GM18907 (cell line): Measurements from ENCODE around the gene MTX1.
A peak's percentile ranks its signal among the peaks of the same experiment; 100 is the strongest.

Source experiments
- ATAC-seq: cut with Tn5 transposase; IDR thresholded peaks from one replicate; pipeline ENCODE4 v1.9.1; 2021; ENCODE audit warnings: mild to moderate bottlenecking, moderate library complexity; ENCODE audit not compliant: unreplicated experiment

Gene MTX1

GRCh38 chr1:155173478-155174323, 34.8 kb upstream of the MTX1 start, which contains the start of gene TRIM46:
Gene TRIM46, plus strand, starts transcription at chr1:155173849. Its CDS starts 118 bp downstream, at chr1:155173967.
- no peak for ATAC-seq

DNA sequence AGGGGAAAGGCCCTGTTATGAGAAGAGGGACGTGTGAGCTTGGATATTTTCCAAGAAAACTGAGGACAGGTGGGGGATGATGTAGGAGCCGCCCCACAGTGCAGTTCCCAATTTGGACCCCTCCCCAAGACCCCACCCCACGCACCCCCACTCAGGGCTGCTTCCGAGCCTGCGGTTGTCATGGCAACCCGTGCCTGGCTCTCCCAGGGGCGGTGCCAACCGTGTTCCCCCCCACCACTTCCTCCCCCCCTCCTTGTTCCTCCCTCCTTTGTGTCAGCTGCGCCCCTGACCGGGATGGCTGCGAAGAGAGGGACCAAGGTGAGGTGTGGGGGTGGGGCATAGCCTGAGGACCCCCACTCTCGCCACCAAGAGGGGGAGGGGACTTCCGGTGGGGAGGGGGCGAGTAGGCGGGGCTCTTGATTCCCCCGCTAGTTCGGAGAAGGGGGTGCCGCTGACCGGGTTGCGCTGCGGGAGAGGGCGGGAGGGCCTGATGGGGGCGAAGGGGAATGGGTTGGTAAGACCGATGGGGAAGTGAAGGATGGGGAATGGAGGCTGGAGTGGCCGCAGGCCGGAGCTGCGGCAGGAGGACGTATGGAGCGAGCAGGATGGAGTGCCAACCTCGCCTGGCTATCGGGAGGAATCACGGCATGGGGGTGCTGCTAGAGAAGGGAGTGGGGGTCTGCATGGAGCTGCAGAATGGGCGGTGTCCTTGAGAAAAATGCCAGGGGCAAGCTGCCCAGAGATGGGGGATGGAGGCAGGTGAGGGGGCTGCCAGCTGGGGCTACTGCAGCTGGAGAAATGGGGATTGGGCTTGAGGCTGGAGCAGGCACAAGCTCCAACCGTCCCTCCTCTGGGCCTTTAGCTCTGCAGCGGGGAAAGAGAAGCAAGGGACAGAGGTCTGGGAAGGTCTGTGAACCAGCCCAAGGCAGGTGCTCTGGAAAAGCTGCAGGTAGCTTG, 33.9 kb upstream of the MTX1 start:
- ATAC-seq, result no peak

DNA sequence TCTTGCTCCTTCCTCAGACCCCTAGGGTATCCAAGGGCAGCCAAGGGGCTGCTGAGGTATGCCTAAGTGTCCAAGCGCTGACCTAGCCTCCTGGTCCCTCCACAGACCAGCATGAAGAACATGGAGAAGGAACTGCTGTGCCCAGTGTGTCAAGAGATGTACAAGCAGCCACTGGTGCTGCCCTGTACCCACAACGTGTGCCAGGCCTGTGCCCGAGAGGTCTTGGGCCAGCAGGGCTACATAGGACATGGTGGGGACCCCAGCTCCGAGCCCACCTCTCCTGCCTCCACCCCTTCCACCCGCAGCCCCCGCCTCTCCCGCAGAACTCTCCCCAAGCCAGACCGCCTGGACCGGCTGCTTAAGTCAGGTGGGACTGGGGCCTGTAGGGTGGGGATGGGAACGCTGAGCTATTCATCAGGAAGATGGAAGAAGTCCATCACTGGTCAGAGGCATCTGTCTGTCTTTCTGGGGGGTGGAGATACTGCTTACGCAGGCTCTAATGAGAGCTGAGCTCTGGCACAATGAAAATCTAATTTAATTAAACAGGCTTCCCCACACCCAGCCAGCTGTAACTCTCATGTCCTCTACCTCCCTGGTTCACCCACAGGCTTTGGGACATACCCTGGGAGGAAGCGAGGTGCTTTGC, 33.1 kb upstream of the MTX1 start:
- ATAC-seq, result no peak

GRCh38 chr1:155175927-155176371, 32.5 kb upstream of the MTX1 start:
- ATAC-seq, result no peak

DNA sequence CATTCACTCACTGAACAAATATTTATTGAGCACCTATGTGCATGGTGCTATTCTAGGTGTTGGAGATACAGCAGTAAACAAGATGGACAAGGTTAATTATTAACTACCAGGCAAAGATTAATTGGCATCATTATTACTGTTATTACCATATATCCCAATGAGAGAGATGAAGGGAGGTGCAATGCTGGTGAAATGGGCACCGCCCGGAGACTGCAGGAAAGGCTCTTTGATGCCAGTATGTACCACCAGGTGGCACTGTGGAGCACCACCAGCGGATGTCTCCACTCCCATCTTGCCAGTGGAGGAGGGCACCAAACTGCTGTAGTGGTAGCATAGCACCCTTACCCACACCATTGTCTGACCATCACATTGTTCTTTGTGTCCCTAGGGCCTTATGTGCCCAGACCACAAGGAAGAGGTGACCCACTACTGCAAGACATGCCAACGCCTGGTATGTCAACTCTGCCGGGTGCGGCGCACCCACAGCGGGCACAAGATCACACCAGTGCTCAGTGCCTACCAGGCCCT, 31.9 kb upstream of the MTX1 start:
- ATAC-seq, result peak; percentile 35

- ATAC-seq, result no peak
Measured at GRCh38 chr1:155177192-155177917, 31.1 kb upstream of the MTX1 start.

GRCh38 chr1:155177918-155178281, 30.6 kb upstream of the MTX1 start:
- no peak for ATAC-seq

DNA sequence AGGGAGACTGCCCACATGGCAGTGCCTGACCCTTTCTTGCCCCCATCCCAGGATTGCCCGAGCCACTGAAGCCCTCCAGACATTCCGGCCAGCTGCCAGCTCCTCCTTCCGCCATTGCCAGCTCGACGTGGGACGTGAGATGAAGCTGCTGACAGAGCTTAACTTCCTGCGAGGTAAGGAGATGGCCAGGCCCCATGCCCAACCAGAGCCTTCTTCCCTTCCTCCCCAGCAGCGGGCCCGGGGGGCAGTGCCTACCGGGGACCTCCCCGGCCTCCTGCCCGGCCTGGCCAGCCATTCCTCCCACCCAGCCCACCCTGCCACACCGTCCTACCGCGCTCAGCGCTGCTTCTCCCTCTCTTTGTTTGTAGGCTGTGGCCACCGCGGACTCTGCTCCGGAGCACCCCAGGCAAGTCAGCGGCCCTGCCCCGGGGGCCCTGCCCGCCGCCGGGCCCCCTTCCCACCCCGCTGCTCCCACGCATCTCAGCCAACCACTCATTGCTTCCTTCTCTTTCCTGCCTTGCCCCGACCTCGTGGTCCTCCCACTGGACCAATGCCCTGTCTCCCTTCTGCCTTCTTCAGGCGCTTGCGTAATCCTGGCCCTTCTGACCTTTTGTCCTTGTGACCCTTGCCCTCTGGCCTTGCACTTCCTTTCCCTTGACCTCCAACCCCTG, 29.9 kb upstream of the MTX1 start:
- no peak for ATAC-seq

DNA sequence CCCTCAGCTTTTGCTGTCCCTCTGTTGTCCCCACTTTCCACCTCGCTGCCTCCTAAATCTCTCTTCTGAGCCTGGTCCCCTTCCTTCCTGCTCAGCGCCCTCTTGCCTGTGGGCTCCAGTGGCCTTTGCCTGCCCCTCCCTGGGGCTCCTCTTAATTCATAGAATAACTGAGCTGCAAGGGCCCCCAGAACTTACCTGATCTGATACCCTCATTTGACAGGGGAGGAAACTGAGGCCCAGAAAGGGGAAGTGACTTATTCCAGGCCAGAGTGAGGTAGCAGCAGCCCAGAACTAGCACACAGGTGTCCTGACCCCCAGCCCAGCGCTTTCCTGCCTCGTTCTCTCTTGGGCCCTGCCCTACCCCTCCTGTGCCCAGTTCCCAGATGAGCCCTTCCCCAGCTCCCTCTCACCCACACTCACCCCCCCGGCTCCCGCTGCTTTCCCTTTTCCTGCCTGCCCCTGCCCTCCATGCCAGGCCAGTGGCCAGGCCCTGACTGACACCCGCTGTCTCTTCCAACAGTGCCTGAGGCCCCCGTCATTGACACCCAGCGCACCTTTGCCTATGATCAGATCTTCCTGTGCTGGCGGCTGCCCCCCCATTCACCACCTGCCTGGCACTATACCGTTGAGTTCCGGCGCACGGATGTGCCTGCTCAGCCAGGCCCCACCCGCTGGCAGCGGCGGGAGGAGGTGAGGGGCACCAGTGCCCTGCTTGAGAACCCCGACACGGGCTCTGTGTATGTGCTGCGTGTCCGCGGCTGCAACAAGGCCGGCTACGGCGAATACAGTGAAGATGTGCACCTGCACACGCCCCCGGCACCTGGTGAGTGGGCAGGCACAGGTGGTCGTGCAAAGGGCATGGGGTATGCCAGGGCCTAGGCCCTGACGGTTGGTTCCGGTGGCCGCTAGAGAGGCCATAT, 29.1 kb upstream of the MTX1 start:
- no peak for ATAC-seq

DNA sequence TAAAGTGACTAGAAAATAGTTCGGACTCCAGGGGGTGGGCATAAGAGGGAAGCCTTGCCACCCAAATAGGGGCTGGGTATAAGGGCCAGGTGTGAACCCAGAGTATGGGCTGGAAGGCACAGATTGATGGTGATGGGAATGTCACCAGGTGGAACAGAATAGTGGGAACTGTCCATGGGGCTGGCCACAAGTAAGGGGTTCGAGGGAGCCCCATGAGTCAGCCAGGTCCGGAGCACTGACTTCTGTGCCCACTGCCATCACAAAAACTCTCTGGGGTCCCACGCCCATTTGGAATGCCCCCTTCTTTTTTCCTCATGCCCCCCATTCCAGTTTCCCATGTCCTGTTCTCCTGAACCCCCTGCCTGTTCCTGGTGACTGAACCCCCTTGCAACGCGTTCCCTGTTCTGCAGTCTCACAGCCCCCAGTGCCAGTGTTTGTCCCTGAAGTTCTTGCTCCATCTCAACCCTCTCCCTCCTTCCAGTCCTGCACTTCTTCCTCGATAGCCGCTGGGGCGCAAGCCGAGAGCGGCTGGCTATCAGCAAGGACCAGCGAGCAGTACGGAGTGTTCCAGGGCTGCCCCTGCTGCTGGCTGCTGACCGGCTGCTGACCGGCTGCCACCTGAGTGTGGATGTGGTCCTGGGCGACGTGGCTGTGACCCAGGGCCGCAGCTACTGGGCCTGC, 27.0 kb upstream of the MTX1 start:
- no peak for ATAC-seq

DNA sequence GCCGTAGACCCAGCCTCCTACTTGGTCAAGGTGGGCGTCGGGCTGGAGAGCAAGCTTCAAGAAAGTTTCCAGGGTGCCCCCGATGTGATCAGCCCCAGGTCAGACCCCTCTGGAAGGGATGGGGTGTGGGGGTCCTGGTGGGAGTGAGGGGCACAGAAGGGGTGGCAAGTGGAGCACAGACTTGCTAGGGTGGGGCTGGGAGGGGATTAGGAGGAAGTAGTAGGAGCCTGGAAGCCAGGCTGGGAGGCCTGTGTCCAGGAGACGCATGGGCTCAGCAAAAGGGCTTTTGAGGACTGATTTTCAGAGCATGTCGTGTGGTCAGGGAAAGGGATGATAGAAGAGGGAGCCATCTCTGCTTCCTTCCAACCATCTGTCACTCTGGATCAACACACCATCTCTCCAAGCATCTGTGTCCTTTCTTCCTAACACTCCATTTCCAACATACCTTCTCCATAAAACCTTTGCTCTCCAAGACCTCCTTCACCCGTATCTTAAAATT, 26.4 kb upstream of the MTX1 start:
- no peak for ATAC-seq

DNA sequence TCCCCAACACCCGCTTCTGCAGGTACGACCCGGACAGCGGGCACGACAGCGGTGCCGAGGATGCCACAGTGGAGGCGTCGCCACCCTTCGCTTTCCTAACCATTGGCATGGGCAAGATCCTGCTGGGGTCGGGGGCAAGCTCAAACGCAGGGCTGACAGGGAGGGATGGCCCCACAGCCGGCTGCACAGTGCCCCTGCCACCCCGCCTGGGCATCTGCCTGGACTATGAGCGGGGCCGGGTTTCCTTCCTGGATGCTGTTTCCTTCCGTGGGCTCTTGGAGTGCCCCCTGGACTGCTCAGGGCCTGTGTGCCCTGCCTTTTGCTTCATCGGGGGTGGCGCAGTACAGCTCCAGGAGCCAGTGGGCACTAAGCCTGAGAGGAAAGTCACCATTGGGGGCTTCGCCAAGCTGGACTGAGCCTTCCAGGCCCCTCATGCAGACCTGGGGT, 24.7 kb upstream of the MTX1 start:
- no peak for ATAC-seq

DNA sequence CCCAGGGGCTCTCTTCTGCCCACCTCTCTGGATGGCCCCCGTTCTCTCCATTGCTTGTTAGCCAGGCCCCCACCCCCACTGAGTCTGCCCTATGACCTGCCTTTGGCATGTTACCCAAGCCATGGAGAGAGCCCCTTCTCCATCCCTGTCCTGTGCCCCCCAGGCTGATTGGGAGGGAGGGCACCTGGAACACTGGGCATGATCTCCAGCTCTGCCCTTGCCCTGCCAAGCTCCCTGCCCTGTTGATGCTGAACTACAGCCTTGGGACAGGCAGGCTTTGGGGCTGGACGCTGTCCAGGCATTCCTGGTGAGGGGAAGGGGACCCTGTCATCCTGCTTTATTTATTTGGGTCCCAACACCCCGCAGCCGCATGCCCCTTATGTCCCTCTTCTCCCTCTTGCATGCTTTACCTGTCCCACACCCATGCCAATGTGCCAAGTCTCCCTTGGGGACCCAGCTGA, 24.1 kb upstream of the MTX1 start:
- ATAC-seq, result no peak

- ATAC-seq, result peak; percentile 86
Measured at GRCh38 chr1:155184835-155185782, 23.4 kb upstream of the MTX1 start.

DNA sequence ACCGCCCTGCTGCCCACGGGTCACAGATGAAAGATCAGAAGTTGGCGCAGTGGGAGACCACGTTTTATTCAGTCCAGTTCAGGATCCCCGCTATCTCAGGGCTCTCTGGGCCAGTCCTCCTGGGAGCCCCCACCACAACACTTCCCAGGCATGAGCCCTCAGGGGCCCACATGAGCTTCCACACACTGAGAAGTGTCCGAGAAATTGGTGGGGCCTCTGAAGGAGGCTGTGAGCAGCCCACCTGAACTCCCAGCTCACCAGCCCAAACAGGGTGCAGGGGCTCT, 22.8 kb upstream of the MTX1 start:
- no peak for ATAC-seq

GRCh38 chr1:155186067-155186793, 22.3 kb upstream of the MTX1 start:
- ATAC-seq, result no peak
